Natural killer cell treated with Interleukin-12 subunit alpha and Interleukin-12 subunit beta and Interleukin-15 and Interleukin-18, amount 100 ng/mL, for 72 hours (primary cell): Measurements from ENCODE around the gene SLCO4C1. TPM values are rescaled to one million over a fixed set of nuclear protein-coding genes. Genes with fewer than 3 reads are reported as not detected.
A peak's percentile ranks its signal among the peaks of the same experiment; 100 is the strongest.
"Not testable (repeated sequence)": the region's sequence is repeated elsewhere in the genome, so short reads cannot be mapped to it uniquely, and the experiment has no call there.

Experiments used
- ATAC-seq, 2 donors: fragments of 150-1000 bp; cut with Tn5 transposase in 1 of 2; sonication (Bioruptor Pico), chemical (Tn5 transposase) in 1 of 2; 2 replicates each; pipeline ENCODE4 v1.10.0; 2021
- DNase-seq: peaks from one replicate; pipeline ENCODE4 v3.0.0; 2022; ENCODE audit warnings: low spot score
- H3K27ac Mint-ChIP-seq, 2 donors: 1 replicate in 1 of 2; 2 replicates in 1 of 2; pipeline ENCODE4 v1.8.0; 2022; ENCODE audit warnings: mixed read lengths in 2 of 2, mild to moderate bottlenecking in 1 of 2, moderate library complexity in 1 of 2
- H3K27me3 Mint-ChIP-seq, 2 donors: 1 replicate in 1 of 2; 2 replicates in 1 of 2; pipeline ENCODE4 v1.8.0; 2022; ENCODE audit warnings: mixed read lengths in 2 of 2
- H3K36me3 Mint-ChIP-seq: one replicate; pipeline ENCODE4 v1.8.0; 2022; ENCODE audit warnings: mixed read lengths
- H3K4me1 Mint-ChIP-seq, 2 donors: 1 replicate in 1 of 2; 2 replicates in 1 of 2; pipeline ENCODE4 v1.8.0; 2022; ENCODE audit warnings: low read depth in 2 of 2, mixed read lengths in 2 of 2, mild to moderate bottlenecking in 1 of 2
- H3K4me3 Mint-ChIP-seq: one replicate; pipeline ENCODE4 v1.8.0; 2022; ENCODE audit warnings: mixed read lengths
- H3K9me3 Mint-ChIP-seq: 2 replicates; pipeline ENCODE4 v1.8.0; 2022; ENCODE audit warnings: mixed read lengths
- total RNA-seq, 2 donors: library from RNA; stranded (reverse); gene quantifications; one replicate each; pipeline ENCODE4 v1.2.3, GENCODE V29; 2022

Gene SLCO4C1, protein sequence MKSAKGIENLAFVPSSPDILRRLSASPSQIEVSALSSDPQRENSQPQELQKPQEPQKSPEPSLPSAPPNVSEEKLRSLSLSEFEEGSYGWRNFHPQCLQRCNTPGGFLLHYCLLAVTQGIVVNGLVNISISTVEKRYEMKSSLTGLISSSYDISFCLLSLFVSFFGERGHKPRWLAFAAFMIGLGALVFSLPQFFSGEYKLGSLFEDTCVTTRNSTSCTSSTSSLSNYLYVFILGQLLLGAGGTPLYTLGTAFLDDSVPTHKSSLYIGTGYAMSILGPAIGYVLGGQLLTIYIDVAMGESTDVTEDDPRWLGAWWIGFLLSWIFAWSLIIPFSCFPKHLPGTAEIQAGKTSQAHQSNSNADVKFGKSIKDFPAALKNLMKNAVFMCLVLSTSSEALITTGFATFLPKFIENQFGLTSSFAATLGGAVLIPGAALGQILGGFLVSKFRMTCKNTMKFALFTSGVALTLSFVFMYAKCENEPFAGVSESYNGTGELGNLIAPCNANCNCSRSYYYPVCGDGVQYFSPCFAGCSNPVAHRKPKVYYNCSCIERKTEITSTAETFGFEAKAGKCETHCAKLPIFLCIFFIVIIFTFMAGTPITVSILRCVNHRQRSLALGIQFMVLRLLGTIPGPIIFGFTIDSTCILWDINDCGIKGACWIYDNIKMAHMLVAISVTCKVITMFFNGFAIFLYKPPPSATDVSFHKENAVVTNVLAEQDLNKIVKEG
- 1 to 10 TPM; 1.1 to 7.4 TPM for total RNA-seq

DNA sequence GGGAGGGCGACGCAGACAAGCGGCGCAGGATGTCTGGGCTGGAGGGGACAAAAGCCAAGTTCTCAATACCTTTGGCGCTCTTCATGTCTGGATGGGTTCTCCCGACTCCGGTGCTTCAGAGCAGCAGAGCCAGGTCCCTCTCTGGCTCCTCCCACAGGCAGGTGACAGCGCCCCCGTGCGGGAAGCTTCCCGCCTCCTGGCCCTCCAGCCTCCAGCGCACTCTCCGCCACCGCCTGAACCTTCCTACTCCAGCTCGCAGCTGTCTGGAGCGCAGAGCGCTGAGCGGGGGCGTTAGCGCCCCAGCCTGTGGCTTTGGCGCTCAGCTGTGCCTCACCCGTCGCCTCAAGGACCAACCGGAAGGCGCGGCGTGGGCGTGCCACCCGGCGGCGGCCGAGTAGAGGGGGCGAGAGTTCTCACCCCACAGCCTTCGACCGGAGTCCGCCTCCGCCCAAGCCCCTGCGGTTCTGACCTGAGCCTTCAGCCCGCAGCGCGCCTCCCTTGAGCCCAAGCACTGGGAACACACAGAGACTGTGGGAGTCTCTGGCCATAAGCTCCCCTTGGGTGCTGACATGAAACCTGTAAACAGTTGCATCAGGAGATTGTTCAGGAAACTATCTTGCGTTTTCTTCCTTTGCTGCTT is at the start of gene SLCO4C1:
TSS of gene SLCO4C1 (minus strand) at position 107 of the 640 bp plus-strand sequence. CDS start at position 85, 22 bp downstream.
- Mint-ChIP-seq H3K36me3 (no peaks in the 10 kb centered on the region), H3K27me3 (no peaks in the 10 kb centered on the region), H3K9me3 (no peaks in the 10 kb centered on the region), H3K27ac (peak within 1 kb of the TSS; percentile 69 to 82), H3K4me1 (peaks cover 22 to 26% of the 10 kb centered on the region in 2 donors), H3K4me3 (peak within 1 kb of the TSS; percentile 95)
- ATAC-seq, result peak; percentile 99
- DNase-seq, result peak; percentile 94

DNA sequence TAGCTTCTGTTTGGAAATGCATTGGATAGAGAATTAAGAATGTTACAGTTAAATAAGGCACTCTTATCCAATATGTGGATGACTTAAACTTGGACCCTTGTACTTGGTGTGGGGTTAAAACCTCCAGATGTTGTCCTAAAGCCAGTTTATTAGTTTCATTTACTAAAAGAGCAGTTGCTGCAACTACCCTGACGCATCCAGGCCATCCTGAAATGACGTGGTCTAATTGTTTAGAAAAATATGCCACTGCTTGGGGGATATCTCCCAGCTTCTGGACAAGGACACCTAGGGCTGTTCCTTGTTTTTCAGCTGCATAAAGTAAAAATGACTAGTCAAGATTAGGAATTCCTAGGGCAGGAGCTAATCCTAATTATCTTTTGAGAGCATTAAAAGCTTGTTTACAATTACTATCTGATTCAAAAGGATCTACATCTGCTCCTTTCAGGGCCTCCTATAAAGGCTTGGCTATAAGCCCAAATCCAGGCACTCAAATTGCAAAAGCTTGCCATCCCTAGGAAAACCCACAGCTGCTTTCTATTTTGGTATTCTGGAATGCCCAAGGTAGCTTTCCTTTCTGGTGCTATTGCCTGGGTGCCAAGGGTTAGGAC is 45.7 kb upstream of the SLCO4C1 start:
- ATAC-seq, result no peak

DNA sequence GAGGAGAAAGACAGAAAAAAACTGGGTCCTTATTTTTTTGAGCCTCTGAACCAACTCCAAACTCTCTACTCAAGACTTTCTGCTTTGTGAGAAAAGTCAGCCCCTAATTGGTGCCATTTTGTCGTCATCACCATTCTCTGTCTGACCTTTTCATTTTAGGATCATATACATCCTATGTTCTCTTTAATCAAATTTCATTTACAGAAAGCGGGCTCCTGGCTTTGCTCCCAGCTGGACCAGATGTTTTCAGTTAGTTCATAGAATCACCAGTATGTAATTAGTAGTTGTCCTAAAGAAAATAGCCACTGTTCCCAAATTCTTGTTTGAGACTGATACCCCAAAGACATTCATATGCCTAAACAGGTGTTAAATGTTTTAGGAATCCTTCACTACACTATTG is 28.6 kb upstream of the SLCO4C1 start:
- ATAC-seq (no peak), DNase-seq (no peak)
- Mint-ChIP-seq H3K27ac (no peak overlapping the region), H3K36me3 (peaks cover 2% of the 10 kb centered on the region), H3K27me3 (no peaks in the 10 kb centered on the region), H3K4me3 (no peak overlapping the region), H3K9me3 (no peaks in the 10 kb centered on the region), H3K4me1 (no peaks in the 10 kb centered on the region)

More for the DNA sequence above, 45.7 kb upstream of the SLCO4C1 start:
- Mint-ChIP-seq H3K9me3 (no peaks in the 10 kb centered on the region), H3K27me3 (no peaks in the 10 kb centered on the region), H3K4me3 (no peak overlapping the region), H3K36me3 (no peaks in the 10 kb centered on the region), H3K4me1 (no peaks in the 10 kb centered on the region), H3K27ac (no peak overlapping the region)
- DNase-seq, result no peak

DNA sequence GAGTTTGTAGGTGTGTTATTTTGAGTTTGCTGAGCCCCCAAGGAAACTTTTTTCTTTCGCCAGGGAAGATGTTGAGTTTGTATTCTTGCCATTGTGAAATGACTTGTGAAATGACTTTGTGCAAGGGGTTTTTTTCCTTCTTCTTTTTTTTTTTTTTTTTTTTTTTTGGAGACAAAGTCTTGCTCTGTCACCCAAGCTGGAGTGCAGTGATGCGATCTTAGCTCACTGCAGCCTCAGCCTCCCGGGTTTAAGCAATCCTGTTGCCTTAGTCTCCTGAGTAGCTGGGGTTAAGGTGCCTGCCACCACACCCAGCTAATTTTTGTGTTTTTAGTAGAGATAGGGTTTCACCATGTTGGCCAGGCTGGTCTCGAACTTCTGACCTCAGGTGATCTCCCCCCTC is 22.7 kb upstream of the SLCO4C1 start:
- not testable (repeated sequence) for DNase-seq, H3K9me3 Mint-ChIP-seq, H3K27ac Mint-ChIP-seq, H3K4me3 Mint-ChIP-seq, H3K36me3 Mint-ChIP-seq, H3K27me3 Mint-ChIP-seq, ATAC-seq, H3K4me1 Mint-ChIP-seq

DNA sequence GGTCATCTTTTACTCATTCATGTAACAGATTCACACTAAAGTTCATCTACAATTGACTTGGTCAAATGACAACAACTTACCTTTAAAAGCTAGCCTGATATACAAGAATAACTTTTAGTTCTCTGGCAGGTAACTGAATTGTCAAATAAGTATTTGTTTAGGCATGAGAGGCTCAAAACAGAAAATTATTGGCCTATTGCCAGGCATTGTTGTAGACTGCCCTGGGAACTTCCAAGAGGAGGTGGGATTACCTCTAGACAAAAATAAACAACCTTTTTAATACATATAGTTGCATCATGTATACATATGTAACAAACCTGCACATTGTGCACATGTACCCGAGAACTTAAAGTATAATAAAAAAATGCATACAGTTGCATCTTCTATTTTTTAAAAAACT is 18.2 kb upstream of the SLCO4C1 start:
- Mint-ChIP-seq H3K27ac (no peak overlapping the region), H3K9me3 (no peaks in the 10 kb centered on the region), H3K4me3 (no peak overlapping the region), H3K4me1 (peaks cover 4 to 5% of the 10 kb centered on the region in 2 donors), H3K36me3 (peaks cover under 1% of the 10 kb centered on the region), H3K27me3 (peaks cover 0 to 2% of the 10 kb centered on the region in 2 donors)
- ATAC-seq, result no peak
- no peak for DNase-seq

DNA sequence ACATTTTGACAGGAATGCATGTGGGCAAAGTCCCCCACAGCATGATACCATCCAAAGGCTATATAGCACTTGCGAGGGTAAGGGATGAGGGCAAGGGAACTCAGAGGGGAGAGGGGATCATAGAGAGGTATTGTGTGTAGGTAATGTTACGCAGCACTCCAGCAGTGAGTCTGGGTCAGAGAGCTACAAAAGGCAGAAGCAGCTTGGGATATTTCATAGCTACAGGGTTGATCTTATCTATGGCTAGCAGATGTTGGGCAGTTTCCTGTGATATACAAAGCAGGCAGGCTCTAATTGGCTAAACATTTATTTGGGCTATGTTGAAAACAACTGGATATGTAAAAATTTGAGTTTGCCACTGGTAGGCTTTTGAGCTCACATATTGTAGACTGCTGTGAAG is 17.8 kb upstream of the SLCO4C1 start:
- Mint-ChIP-seq H3K36me3 (no peaks in the 10 kb centered on the region), H3K27me3 (peaks cover 0 to 2% of the 10 kb centered on the region in 2 donors), H3K9me3 (no peaks in the 10 kb centered on the region), H3K4me3 (no peak overlapping the region), H3K4me1 (peaks cover 4 to 5% of the 10 kb centered on the region in 2 donors), H3K27ac (no peak overlapping the region)
- DNase-seq, result no peak
- no peak for ATAC-seq

DNA sequence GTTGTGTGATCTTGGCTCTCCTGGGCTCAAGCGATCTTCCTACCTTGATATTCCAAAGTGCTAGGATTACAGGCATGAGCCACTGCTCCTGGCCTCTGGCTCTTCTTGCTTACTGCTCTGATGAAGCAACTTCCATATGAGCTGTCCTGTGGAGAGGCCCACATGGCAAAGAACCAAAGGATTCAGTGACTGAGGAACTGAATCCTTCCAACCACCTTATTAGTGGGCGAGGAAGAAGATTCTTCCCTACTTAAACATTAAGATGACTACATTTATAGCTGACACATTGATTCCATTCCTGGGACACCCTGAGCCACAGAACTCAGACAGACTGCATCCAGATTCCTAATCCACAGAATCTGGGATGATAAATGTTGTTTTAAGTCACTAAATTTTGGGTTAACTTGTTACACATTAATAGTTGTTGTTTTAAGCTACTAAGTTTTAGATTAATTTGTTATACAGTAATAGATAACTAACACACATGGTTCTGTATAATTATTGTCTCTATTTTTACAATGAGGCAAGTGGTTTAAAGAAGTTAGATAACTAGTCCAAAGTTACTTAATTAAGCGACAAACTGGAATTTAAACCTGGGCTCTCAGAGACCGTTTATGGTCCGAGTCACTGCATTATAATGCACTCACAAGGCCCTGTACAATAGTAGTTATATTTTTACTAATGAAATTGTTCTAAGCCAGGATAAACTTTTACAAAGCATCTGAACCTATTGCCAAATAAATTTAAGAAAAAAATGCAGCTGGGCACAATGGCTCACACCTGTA is 16.7 kb upstream of the SLCO4C1 start:
- Mint-ChIP-seq H3K27ac (no peak overlapping the region), H3K36me3 (no peaks in the 10 kb centered on the region), H3K9me3 (no peaks in the 10 kb centered on the region), H3K4me1 (peaks cover 4 to 5% of the 10 kb centered on the region in 2 donors), H3K4me3 (no peak overlapping the region), H3K27me3 (peaks cover 0 to 2% of the 10 kb centered on the region in 2 donors)
- ATAC-seq (no peak), DNase-seq (no peak)

DNA sequence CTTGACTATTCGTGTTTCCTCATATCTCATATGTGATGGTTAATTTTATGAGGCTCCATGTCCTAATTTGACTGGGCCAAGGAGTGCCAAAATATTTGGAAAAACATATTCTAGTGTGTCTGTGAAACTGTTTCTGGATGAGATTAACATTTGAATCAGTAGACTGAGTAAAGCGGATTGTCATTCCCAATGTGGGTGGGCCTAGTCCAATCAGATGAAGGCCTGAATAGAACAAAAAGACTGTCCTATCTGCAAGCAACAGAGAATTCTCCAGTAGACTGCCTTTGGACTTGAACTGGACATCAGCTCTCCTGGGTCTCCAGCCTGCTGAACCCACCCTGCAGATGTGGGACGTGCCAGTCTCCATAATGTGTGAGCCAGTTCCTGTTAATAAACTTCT is 13.5 kb upstream of the SLCO4C1 start:
- Mint-ChIP-seq H3K4me1 (peaks cover 4 to 5% of the 10 kb centered on the region in 2 donors), H3K4me3 (no peak overlapping the region), H3K36me3 (no peaks in the 10 kb centered on the region), H3K9me3 (no peaks in the 10 kb centered on the region), H3K27ac (no peak overlapping the region), H3K27me3 (no peaks in the 10 kb centered on the region)
- ATAC-seq (no peak), DNase-seq (no peak)

DNA sequence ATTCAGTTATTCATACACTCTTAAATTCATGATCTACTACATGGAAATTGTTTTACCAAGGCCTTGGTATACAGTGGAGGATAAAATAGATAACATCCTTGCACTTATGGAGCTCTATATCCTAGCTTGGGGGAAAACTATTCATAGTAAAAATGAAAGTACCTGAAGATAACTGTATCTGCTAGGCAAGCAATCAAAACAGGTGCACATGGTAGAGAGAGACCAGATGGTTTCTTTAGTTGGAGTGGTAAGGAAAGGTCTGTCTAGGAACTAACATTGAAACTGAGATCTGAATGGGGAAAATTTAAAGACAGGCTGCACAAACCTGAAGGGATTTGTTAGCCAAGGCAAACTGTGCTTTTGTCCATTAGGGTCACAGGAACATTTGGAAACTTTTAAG is 11.1 kb upstream of the SLCO4C1 start:
- H3K4me1 Mint-ChIP-seq, result no peaks in the 10 kb centered on the region
- no peak overlapping the region for H3K27ac Mint-ChIP-seq
- H3K27me3 Mint-ChIP-seq, result no peaks in the 10 kb centered on the region
- no peak for DNase-seq
- no peaks in the 10 kb centered on the region for H3K36me3 Mint-ChIP-seq
- H3K4me3 Mint-ChIP-seq, result no peak overlapping the region
- H3K9me3 Mint-ChIP-seq, result no peaks in the 10 kb centered on the region
- no peak for ATAC-seq

DNA sequence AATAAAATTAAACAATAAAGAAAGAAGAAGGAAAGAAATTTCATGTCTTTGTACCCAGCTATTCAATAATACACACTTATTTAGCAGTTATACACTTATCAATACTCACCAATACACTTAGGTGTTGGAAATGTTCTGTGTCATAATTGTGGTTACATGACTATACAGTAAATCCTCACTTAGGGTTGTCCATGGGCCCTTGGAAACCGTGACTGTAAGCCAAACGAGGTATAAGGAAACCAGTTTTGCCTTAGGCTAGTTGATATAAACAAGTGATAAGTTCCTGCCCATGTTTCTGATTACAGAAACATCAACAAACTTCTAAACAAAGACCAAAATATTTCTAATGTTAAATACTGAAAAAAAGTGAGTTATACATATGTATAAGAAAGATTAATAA is 10.0 kb upstream of the SLCO4C1 start:
- H3K4me1 Mint-ChIP-seq, result no peaks in the 10 kb centered on the region
- no peak overlapping the region for H3K4me3 Mint-ChIP-seq
- no peaks in the 10 kb centered on the region for H3K36me3 Mint-ChIP-seq
- no peaks in the 10 kb centered on the region for H3K27me3 Mint-ChIP-seq
- no peak for DNase-seq
- no peak overlapping the region for H3K27ac Mint-ChIP-seq
- ATAC-seq, result no peak
- H3K9me3 Mint-ChIP-seq, result no peaks in the 10 kb centered on the region

DNA sequence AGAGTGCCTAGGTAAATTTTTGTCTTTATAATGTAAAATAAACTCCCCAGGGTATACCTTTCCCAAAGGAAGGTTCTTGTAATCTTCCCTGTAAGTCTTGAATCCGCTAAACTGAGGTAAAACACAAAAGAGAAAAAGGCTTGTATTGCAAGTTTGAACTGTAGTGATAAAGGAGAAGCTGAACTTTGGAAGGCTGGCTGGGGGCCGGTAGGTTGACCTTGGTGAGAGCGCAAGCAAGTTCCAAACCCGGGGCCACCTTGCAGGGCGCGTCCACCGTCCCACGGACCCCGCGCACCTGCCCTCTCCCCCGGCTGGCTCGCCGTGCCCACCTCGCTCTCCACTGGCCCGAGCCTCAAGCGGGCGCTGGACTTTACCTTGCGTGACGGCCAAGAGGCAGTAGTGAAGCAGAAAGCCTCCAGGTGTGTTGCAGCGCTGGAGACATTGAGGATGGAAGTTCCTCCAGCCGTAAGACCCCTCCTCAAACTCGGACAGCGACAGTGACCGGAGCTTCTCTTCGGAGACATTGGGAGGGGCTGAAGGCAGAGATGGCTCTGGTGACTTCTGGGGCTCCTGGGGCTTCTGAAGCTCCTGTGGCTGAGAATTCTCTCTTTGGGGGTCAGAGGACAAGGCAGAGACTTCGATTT is 428 bp downstream of the SLCO4C1 start:
- Mint-ChIP-seq H3K4me1 (peaks cover 28 to 32% of the 10 kb centered on the region in 2 donors), H3K36me3 (no peaks in the 10 kb centered on the region), H3K27me3 (no peaks in the 10 kb centered on the region), H3K9me3 (no peaks in the 10 kb centered on the region), H3K27ac (peak overlapping the region; percentile 69 to 82), H3K4me3 (peak overlapping the region; percentile 95)
- ATAC-seq (no peak), DNase-seq (no peak)

DNA sequence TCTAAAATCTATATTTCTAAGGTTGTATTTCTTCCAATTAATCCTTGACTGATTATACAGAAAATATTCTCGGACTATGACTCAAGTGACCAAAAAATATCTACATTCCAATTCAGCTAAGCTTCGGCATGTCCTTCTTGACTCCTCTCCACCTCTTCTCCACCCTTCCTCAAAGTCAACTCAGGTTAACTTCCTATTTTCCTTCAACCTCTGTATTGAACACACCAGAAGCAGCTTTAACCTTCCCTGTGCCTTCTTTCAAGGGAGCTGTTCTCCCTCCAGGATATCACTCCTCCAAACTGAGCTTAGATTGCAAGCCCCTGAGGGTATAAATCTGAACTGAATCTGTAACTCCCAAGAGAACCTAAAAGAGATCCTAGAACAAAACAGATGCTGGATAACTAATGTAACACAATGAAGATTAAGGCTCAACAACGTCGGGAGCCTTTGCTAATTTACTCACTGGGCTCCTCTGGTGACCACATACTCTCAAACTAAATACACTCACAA is 1.1 kb downstream of the SLCO4C1 start:
- Mint-ChIP-seq H3K9me3 (no peaks in the 10 kb centered on the region), H3K4me1 (peaks cover 33 to 35% of the 10 kb centered on the region in 2 donors), H3K36me3 (no peaks in the 10 kb centered on the region), H3K4me3 (peak overlapping the region; percentile 95), H3K27me3 (no peaks in the 10 kb centered on the region), H3K27ac (peak overlapping the region; percentile 69 to 82)
- ATAC-seq (no peak), DNase-seq (no peak)
